Measurements from ENCODE around the gene FAM210B. TPM values are rescaled to one million over a fixed set of nuclear protein-coding genes. Genes with fewer than 3 reads are reported as not detected.

The FAM210B gene
- total RNA-seq, 1 experiment from 2014 or later, result 19.1 TPM

- CTCF ChIA-PET, result no interaction called here
- no peak overlapping the region for H3K27ac Mint-ChIP-seq
- peaks cover 25% of the 10 kb centered on the region for H3K27me3 Mint-ChIP-seq (ENCODE audit: low read depth)
- ATAC-seq (no peak), DNase-seq (ENCODE audit: low spot score) (no peak)
- H3K36me3 Mint-ChIP-seq, result peaks cover 3% of the 10 kb centered on the region
- H3K4me1 Mint-ChIP-seq, result peaks cover 24% of the 10 kb centered on the region
- TF ChIP-seq USF2 (CRISPR knock-in tag; IDR thresholded peaks at IDR 0.05) (no peak), JAZF1 (CRISPR knock-in tag; IDR thresholded peaks at IDR 0.05) (no peak), E2F4 (CRISPR knock-in tag; IDR thresholded peaks at IDR 0.05; ENCODE audit: borderline replicate concordance, low read depth) (no peak), MXD4 (CRISPR knock-in tag; IDR thresholded peaks at IDR 0.05; ENCODE audit: borderline replicate concordance) (no peak), GRHL2 (CRISPR knock-in tag; IDR thresholded peaks at IDR 0.05; ENCODE audit: insufficient replicate concordance, severe bottlenecking) (no peak), ZNF232 (CRISPR knock-in tag; IDR thresholded peaks at IDR 0.05) (no peak), ZNF396 (CRISPR knock-in tag; IDR thresholded peaks at IDR 0.05; ENCODE audit: borderline replicate concordance) (no peak), PRRX2 (CRISPR knock-in tag; IDR thresholded peaks at IDR 0.05) (no peak), ZNF138 (CRISPR knock-in tag; conservative IDR thresholded peaks at IDR 0.05) (no peak), ZNF317 (CRISPR knock-in tag; IDR thresholded peaks at IDR 0.05; ENCODE audit: borderline replicate concordance, low read depth) (no peak), HMGA2 (CRISPR knock-in tag; IDR thresholded peaks at IDR 0.05) (no peak), PREB (CRISPR knock-in tag; IDR thresholded peaks at IDR 0.05; ENCODE audit: borderline replicate concordance) (no peak), NFATC4 (CRISPR knock-in tag; IDR thresholded peaks at IDR 0.05) (no peak)
- no peak overlapping the region for H3K4me3 Mint-ChIP-seq
- H3K9me3 Mint-ChIP-seq, result no peaks in the 10 kb centered on the region
- POLR2A ChIA-PET, result no interaction called here
Observed at GRCh38 chr20:56361900-56362299, 3.1 kb downstream of the FAM210B start.

GRCh38 chr20:56362833-56363413, 4.1 kb downstream of the FAM210B start:
- Mint-ChIP-seq H3K4me1 (peaks cover 24% of the 10 kb centered on the region), H3K27me3 (ENCODE audit: low read depth) (peaks cover 23% of the 10 kb centered on the region), H3K36me3 (peaks cover 3% of the 10 kb centered on the region), H3K27ac (no peak overlapping the region), H3K4me3 (no peak overlapping the region), H3K9me3 (no peaks in the 10 kb centered on the region)
- ChIA-PET POLR2A (no interaction called here), CTCF (interaction anchor here (0.6 kb wide), 1 partner anchor 302 kb away, joined by 4 read pairs; no protein-coding TSS in a partner anchor)
- no peak for DNase-seq (ENCODE audit: low spot score)
- ATAC-seq, result no peak
- TF ChIP-seq AFF4 (CRISPR knock-in tag; IDR thresholded peaks at IDR 0.05; ENCODE audit: borderline replicate concordance), result no peak
- no peak for TF ChIP-seq E2F1 (CRISPR knock-in tag; IDR thresholded peaks at IDR 0.05)
- no peak for TF ChIP-seq ZNF425 (CRISPR knock-in tag; conservative IDR thresholded peaks at IDR 0.05)
- no peak for TF ChIP-seq FOXK1 (CRISPR knock-in tag; IDR thresholded peaks at IDR 0.05)
- TF ChIP-seq FOXJ3 (CRISPR knock-in tag; IDR thresholded peaks at IDR 0.05; ENCODE audit: borderline replicate concordance), result no peak
- no peak for TF ChIP-seq CTCF (IDR thresholded peaks at IDR 0.05)
- TF ChIP-seq MXD4 (CRISPR knock-in tag; IDR thresholded peaks at IDR 0.05; ENCODE audit: borderline replicate concordance), result no peak
- no peak for TF ChIP-seq ZNF512 (CRISPR knock-in tag; IDR thresholded peaks at IDR 0.05; ENCODE audit: borderline replicate concordance)
